GM12878 (cell line): ENCODE data around the gene C3orf38. TPM values are rescaled to one million over a fixed set of nuclear protein-coding genes. Genes with fewer than 3 reads are reported as not detected.

Experiments
- ATF2 ChIP-seq: IDR thresholded peaks from 2 replicates; pipeline ENCODE4 v1.6.1; 2012; ENCODE audit warnings: low read length, inconsistent platforms
- CEBPZ ChIP-seq: fragments of 150-350 bp; IDR thresholded peaks from 2 replicates; pipeline ENCODE4 v1.6.1; 2016; ENCODE audit warnings: low read depth, low read length
- EED ChIP-seq: sonication (generic); IDR thresholded peaks from 2 replicates; pipeline ENCODE4 v1.6.1; 2016; ENCODE audit warnings: antibody characterized with exemption, low read depth
- GABPA ChIP-seq: IDR thresholded peaks from 2 replicates; pipeline ENCODE4 v1.6.1; 2014; ENCODE audit warnings: antibody characterized with exemption, low read depth, mild to moderate bottlenecking, inconsistent platforms
- HDAC6 ChIP-seq: fragments of 200-600 bp; sonication (generic); IDR thresholded peaks from one replicate; pipeline ENCODE4 v1.8.0; 2017; ENCODE audit warnings: antibody characterized with exemption; ENCODE audit not compliant: unreplicated experiment
- IKZF2 ChIP-seq, 2 experiments: fragments of 450-650 bp; IDR thresholded peaks; 2 replicates each; pipeline ENCODE4 v1.6.1; 2017; ENCODE audit warnings: mild to moderate bottlenecking in 2 of 2, moderate library complexity in 2 of 2
- JUNB ChIP-seq: IDR thresholded peaks from 2 replicates; pipeline ENCODE4 v1.6.1; 2016; ENCODE audit warnings: antibody characterized with exemption, mild to moderate bottlenecking
- MEF2B ChIP-seq: fragments of 450-650 bp; IDR thresholded peaks from 2 replicates; pipeline ENCODE4 v1.6.1; 2018; ENCODE audit warnings: mild to moderate bottlenecking, moderate library complexity; ENCODE audit not compliant: partially characterized antibody, poor library complexity, severe bottlenecking
- NFYA ChIP-seq: IDR thresholded peaks from 2 replicates; pipeline ENCODE4 v1.6.1; 2011; ENCODE audit warnings: low read depth, mild to moderate bottlenecking, low read length, improper control_type of control experiment, borderline replicate concordance
- SIN3A ChIP-seq: IDR thresholded peaks from 2 replicates; pipeline ENCODE4 v1.6.1; 2012; ENCODE audit warnings: low read depth, low read length, improper control_type of control experiment
- SREBF1 ChIP-seq: IDR thresholded peaks from 2 replicates; pipeline ENCODE4 v1.6.1; 2012; ENCODE audit warnings: mild to moderate bottlenecking, low read length
- SRF ChIP-seq, 2 experiments: IDR thresholded peaks; 2 replicates each; pipeline ENCODE4 v1.6.1; 2011; ENCODE audit warnings: low read depth in 2 of 2, low read length in 2 of 2, mild to moderate bottlenecking in 1 of 2, moderate library complexity in 1 of 2
- STAT3 ChIP-seq: IDR thresholded peaks from 2 replicates; pipeline ENCODE4 v1.6.1; 2011; ENCODE audit warnings: low read depth, low read length, improper control_type of control experiment
- TARDBP ChIP-seq: IDR thresholded peaks from 2 replicates; pipeline ENCODE4 v1.6.1; 2016; ENCODE audit warnings: borderline replicate concordance
- ZBTB11 ChIP-seq: fragments of 450-650 bp; formaldehyde crosslinking; IDR thresholded peaks from 2 replicates; pipeline ENCODE4 v1.5.0; 2022; ENCODE audit warnings: mild to moderate bottlenecking, missing genetic modification characterization
- ZNF687 ChIP-seq: fragments of 450-650 bp; IDR thresholded peaks from 2 replicates; pipeline ENCODE4 v1.6.1; 2017; ENCODE audit warnings: mild to moderate bottlenecking, moderate library complexity
- ZSCAN29 ChIP-seq: fragments of 450-650 bp; IDR thresholded peaks from 2 replicates; pipeline ENCODE4 v1.6.1; 2017; ENCODE audit warnings: mild to moderate bottlenecking, moderate library complexity
- polyA plus RNA-seq, 11 experiments: library from polyadenylated mRNA; depleted of rRNA in 4 of 11; unstranded in 6 of 11; stranded (reverse) in 5 of 11; fragments of >200 nt; fragmentation: Nextera tagmentation in 4 of 11; fragmentation: Illumina TruSeq in 1 of 11; extraction: Ambion mirVana in 4 of 11; extraction: Trizol in 1 of 11; gene quantifications; 1 replicate in 1 of 11; 2 replicates in 10 of 11; pipeline versions ENCODE4 v1.2.1 to v1.2.3, GENCODE V29; 2011 to 2016; ENCODE audit warnings: inconsistent platforms in 2 of 11, missing spikeins in 2 of 11, low read depth in 1 of 11
- total RNA-seq, 4 experiments: library from RNA; depleted of rRNA in 3 of 4; stranded (reverse); fragments of >200 nt in 3 of 4; fragmentation: Illumina TruSeq in 1 of 4; extraction: Trizol in 1 of 4; gene quantifications; 2 replicates each; pipeline versions ENCODE4 v1.2.1 to v1.2.3, GENCODE V29; 2013 to 2021

Gene C3orf38
- total and polyA plus RNA-seq, 10 of the 15 experiments (the other 5 are each of a cell fraction or from before 2014, with no cell fraction given) = 23.0 to 47.9 (median 31.5) TPM

- TF ChIP-seq SRF (IDR thresholded peaks at IDR 0.05; ENCODE audit: low read depth in 2 of 2, low read length in 2 of 2) (no peak), JUNB (0 out of 2 replicates have a peak, but pooled peaks have one; percentile 26), SIN3A (no peak), EED (no peak), CEBPZ (no peak), STAT3 (no peak), NFYA (no peak), ZNF687 (no peak), ZSCAN29 (no peak), TARDBP (no peak), IKZF2 (IDR thresholded peaks at IDR 0.05) (peak; percentile 50 to 70; a peak in 3 of 4 replicates), HDAC6 (no peak), ATF2 (no peak), ZBTB11 (CRISPR knock-in tag) (no peak), SREBF1 (no peak), MEF2B (no peak), GABPA (no peak)
Observed at GRCh38 chr3:88141458-88142083, 8.2 kb upstream of the C3orf38 start (continued).
